HFF-Myc (cell line): Measurements from ENCODE around the gene ASB6.

ENCODE experiments used
- DNase-seq: peaks from one replicate; pipeline ENCODE4 v3.0.0-alpha.2; 2011; ENCODE audit warnings: low read depth; ENCODE audit errors: extremely low read depth
- H3K4me3 ChIP-seq: replicated peaks from 2 replicates; pipeline ENCODE4 v1.5.1; 2011; ENCODE audit warnings: low read depth, mild to moderate bottlenecking, control low read depth, low read length
- CTCF ChIP-seq: IDR thresholded peaks from 2 replicates; pipeline ENCODE4 v1.5.1; 2012; ENCODE audit warnings: mild to moderate bottlenecking, low read depth, low read length, control low read depth; ENCODE audit errors: missing control alignments

The ASB6 gene

GRCh38 chr9:129629251-129629820, 12.6 kb downstream of the ASB6 start:
- no peak for TF ChIP-seq CTCF
- no peak for DNase-seq
- H3K4me3 ChIP-seq = no peak overlapping the region

- no peak for DNase-seq
- H3K4me3 ChIP-seq = peak overlapping the region; percentile 97
- TF ChIP-seq CTCF = no peak
Measured at GRCh38 chr9:129628709-129629108, 13.2 kb downstream of the ASB6 start.

- no peak for TF ChIP-seq CTCF
- DNase-seq = no peak
- peak overlapping the region; percentile 97 for H3K4me3 ChIP-seq
Measured at GRCh38 chr9:129627556-129628440, 14.2 kb downstream of the ASB6 start.

- H3K4me3 ChIP-seq = peak overlapping the region; percentile 97
- TF ChIP-seq CTCF = no peak
- no peak for DNase-seq
Measured at GRCh38 chr9:129626625-129627284, 15.2 kb downstream of the ASB6 start.

- peak within 1 kb of the TSS; percentile 97 for H3K4me3 ChIP-seq
- TF ChIP-seq CTCF = no peak
- no peak for DNase-seq
Measured at GRCh38 chr9:129626079-129626624, 15.8 kb downstream of the ASB6 start, which contains the start of gene NTMT1. TSS of gene NTMT1 (plus strand) at chr9:129626163. CDS start at chr9:129632704, 6,541 bp downstream.

- TF ChIP-seq CTCF = no peak
- H3K4me3 ChIP-seq = no peak overlapping the region
- DNase-seq = no peak
Measured at GRCh38 chr9:129624947-129625346, 17.0 kb downstream of the ASB6 start.
